UCSD-AML1 (cell line): ENCODE data around the gene OCA2.
"Not testable (repeated sequence)": the region's sequence is repeated elsewhere in the genome, so short reads cannot be mapped to it uniquely, and the experiment has no call there.

Source experiments
- DNase-seq: peaks from one replicate; lab custom pipeline; 2025; ENCODE audit not compliant: unreplicated experiment; lab: John Stamatoyannopoulos, UW

Gene OCA2

DNA sequence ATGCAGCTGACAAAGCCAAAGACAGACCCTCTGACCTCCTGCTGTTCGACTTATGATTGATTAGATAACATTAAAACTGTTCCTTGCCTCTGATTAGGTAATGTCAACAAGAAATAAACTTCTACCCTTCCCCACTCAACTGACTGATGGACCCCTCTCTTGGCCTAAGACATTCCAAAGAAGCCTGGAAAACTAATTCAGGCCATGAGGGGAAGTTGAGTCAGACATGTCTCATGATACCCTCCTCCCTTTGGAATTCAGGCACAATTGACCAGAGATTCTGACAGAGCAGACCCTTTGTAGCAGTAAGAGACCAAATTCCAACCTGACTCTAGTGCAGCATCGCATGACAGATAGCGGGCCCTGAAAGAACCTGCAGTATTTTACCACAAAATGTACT lies 354.5 kb downstream of the OCA2 start:
- no peak for DNase-seq

DNA sequence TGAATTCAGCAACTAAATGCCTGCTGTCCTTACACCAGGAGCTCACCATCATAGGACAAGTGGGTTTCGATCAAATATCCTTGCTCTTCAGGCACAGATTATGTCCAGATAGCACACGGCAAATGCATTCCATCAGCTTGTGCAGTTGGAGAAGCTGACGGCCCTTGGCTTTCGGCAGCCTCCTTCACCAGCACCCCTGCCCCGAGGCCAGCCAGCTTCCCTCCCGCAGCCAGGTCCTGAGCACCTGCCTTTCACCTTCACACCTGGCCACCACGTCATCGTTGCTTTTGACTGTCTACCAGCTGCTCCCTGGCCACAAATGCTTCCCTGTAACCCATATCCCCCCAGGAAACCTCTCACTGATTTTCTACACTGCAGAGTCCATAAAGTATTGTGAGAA lies 355.5 kb downstream of the OCA2 start:
- DNase-seq = no peak

- DNase-seq = no peak
Measured at GRCh38 chr15:27742751-27743477, 356.2 kb downstream of the OCA2 start.

- no peak for DNase-seq
Measured at GRCh38 chr15:27741226-27741860, 357.8 kb downstream of the OCA2 start.

- no peak for DNase-seq
Measured at GRCh38 chr15:27734785-27735495, 364.2 kb downstream of the OCA2 start.

DNA sequence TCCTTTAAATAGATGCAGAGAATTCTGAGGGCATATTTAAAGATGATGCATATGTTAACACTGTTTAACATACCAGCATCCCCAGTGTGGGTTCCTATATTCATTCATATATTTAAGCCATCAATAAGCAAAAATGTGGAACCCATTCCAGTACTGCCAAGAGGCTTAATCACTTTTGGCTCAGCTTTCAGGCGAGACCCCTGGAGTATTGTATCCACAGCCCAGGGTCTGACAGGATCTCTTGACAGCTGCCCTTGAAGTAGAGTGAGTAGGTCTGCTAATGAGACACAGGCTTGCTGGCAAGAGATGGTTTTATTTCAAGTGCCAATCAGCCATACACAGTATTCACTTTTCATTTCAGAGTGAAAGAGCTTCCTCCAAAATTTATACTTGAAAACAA lies 367.3 kb downstream of the OCA2 start:
- no peak for DNase-seq

DNA sequence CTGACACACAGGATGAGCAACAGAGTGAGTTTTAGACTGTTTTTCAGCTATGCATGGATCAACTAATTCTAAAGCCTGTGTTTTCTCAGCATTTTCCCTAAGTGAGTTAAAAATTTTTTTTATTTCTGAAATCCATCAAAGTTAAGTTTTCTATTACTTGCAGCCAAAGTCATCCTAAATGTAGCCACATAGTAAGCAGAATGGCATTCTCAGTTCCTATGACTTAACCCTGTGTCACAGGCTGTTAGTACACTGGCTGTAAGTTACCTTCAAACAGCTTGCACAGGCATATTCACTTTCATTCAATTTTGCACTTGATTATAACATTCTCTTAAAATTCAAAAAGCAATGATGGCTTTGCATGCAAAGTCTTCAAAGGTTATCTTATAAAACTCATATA lies 368.2 kb downstream of the OCA2 start:
- no peak for DNase-seq

DNA sequence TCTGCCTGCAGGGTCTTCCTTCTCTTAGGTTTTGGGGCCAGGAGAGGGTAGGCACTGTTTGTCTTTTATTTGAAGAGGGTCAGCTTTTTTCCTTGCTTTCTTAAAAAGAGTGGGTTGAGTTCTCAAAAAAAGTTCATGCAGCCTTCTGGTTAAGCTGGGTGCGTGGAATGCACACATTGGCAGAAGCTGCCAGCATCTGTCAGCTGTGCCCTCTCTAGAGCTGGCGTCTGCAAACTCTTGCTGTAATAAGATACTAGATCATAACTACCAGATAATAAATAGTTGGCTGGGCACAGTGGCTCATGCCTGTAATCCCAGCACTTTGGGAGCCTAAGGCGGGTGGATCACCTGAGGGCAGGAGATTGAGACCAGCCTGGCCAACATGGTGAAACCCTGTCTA lies 373.4 kb downstream of the OCA2 start:
- no peak for DNase-seq

DNA sequence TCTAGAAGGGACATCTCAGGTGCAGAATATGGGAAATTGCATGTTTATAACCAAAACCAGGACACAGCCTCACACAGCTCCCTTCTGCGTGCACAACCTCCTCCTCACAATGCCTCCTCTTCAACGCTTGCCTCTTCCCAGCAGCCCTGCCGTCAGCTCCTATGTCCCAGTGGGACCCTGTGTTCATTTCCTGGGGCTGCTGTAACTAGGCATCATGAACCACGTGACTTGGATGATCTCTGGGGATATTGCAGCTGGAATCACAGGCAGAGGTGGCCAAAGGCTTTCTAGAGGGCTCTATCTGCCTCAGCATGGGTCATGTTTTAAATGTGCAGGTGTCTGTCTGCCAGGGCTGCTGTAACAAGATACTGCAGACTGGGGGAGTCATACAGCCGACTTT lies 375.3 kb downstream of the OCA2 start:
- no peak for DNase-seq

- no peak for DNase-seq
Measured at GRCh38 chr15:27722102-27722501, 377.0 kb downstream of the OCA2 start.

DNA sequence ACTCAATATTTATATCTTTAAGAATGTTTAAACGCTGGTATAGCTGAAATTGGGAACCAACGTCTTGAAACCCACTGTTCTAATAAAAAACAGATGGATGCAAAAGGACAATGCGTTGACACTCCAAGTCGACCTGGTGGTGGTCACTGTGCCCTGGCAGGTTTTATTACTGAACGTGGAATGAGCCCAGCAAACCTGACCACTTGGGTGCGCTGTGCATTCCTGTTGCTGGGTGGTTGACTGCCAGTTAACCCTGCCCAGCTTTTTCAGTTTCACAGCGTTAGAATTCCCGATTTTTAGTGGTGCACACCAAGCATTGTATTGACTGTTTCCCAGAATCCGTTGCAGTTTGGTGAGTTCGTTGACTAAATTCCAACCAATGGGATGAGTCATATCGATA lies 384.4 kb downstream of the OCA2 start:
- DNase-seq = no peak

GRCh38 chr15:27713850-27714249 lies 385.3 kb downstream of the OCA2 start:
- not testable (repeated sequence) for DNase-seq

GRCh38 chr15:27707257-27707656 lies 391.9 kb downstream of the OCA2 start:
- DNase-seq = no peak

DNA sequence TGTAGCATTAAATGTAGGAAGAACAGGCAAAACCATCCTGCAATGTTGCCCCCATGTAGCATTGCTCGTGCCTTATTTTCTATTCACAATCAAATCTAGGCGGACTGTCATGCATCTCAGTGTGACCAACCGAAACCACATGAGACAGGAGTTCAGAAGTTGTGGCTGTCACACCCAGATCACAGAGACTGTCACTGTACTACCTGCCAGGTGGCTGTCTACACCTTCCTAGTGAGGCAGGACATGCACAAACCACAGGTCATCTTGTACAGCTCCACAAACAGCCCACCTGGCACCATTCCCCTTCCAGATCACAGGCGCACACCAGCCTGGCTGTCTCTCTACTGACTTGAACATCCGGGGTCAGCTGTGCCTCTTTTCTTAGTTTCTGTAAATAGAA lies 392.8 kb downstream of the OCA2 start:
- no peak for DNase-seq

DNA sequence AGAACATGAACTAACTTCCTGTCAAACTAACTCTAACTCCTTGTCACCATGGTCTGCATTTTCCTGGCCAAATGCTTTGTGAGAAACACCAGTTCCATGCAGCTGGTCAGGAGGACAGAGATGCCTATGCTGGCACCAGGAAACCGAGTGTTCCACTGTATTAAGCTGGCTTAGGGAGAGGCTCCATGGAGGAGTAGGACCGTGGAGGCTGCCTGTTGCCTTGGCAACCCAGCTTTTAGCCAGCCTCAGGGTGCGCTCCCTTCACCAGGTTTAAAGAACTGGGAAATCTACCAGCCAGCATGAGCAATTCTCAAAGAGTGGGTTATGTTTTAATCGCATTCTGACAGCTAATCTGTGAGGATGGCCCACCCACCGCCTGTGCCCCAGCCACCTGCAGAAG lies 394.1 kb downstream of the OCA2 start:
- no peak for DNase-seq
